Measurements from ENCODE around the gene FAM174C. TPM values are rescaled to one million over a fixed set of nuclear protein-coding genes. Genes with fewer than 3 reads are reported as not detected.
A peak's percentile ranks its signal among the peaks of the same experiment; 100 is the strongest.

Gene FAM174C
- total RNA-seq, 2 experiments from 2014 or later = 77.0 to 88.0 TPM

GRCh38 chr19:1248786-1249297, 26.5 kb upstream of the FAM174C start:
- H3K27me3 Mint-ChIP-seq = no peaks in the 10 kb centered on the region
- peak; percentile 13 for ATAC-seq
- CTCF ChIA-PET = interaction anchor here (1.0 kb wide), 2 partner anchors 13 to 18 kb away, joined by 4 to 7 read pairs; no protein-coding TSS in a partner anchor
- no peaks in the 10 kb centered on the region for H3K9me3 Mint-ChIP-seq
- H3K36me3 Mint-ChIP-seq (ENCODE audit: low read depth) = peaks cover 26% of the 10 kb centered on the region
- POLR2A ChIA-PET = interaction anchor here (0.6 to 1.4 kb wide), 5 partner anchors 13 to 24 kb away, joined by 3 to 4 read pairs (median 3); no protein-coding TSS in a partner anchor
- intact Hi-C loops (cut with micrococcal nuclease) = loop anchor here (10.0 kb wide), 1 partner anchor 144 kb away; the partner anchor contains the start of gene GPX4
- peak; percentile 81 for DNase-seq
- H3K4me3 Mint-ChIP-seq = peak overlapping the region; percentile 74
- peaks cover 11% of the 10 kb centered on the region for H3K4me1 Mint-ChIP-seq (ENCODE audit: low read depth)
- peak; percentile 96 for TF ChIP-seq CTCF (IDR thresholded peaks at IDR 0.05)
- H3K27ac Mint-ChIP-seq = peak overlapping the region; percentile 88

DNA sequence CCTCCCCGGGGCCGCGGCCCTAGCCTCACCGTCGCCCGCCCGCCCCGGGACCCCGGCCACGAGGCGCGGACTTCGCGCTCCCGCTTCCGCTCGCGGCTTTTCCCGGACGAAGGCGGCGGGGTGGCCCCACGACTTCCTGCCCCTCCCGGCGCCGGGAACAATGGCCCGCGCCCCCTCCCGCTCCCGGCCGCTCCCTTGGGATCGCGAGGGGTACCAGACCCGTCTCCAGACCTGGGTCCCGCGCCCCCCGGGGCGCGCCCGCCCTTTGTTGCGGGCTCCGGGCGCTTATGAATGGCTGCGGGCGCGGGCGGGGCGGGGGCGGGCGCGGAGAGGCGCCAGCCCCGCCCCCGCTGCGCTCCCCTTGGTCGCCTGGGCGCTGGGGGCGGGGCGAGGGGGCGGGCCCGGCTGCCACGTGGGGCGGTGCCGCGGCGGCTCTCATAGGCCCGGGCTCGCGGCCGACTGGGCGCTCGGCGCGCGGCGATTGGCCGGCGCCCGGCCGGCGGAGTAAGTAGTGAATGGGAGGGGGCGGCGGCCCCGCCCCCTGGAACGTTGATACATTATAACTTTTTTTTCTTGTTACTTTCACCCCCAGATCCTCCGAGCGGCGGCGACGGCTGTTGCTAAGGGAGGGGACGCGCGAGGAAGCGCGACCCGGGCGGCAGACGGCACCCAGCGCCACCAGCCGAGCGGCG, 25.9 kb upstream of the FAM174C start:
- peak; percentile 40 for ATAC-seq
- Mint-ChIP-seq H3K27me3 (no peaks in the 10 kb centered on the region), H3K36me3 (ENCODE audit: low read depth) (peaks cover 28% of the 10 kb centered on the region), H3K4me1 (ENCODE audit: low read depth) (peaks cover 10% of the 10 kb centered on the region), H3K4me3 (peak overlapping the region; percentile 73), H3K9me3 (no peaks in the 10 kb centered on the region), H3K27ac (peak overlapping the region; percentile 75)
- intact Hi-C loops (cut with micrococcal nuclease) = loop anchor here (10.0 kb wide), 1 partner anchor 145 kb away; the partner anchor contains the start of gene GPX4
- ChIA-PET POLR2A (interaction anchor here (0.5 to 1.4 kb wide), 7 partner anchors 12 to 233 kb away, joined by 3 to 5 read pairs (median 3); partner anchors contain the start of gene CIRBP), CTCF (interaction anchor here (1.0 kb wide), 2 partner anchors 13 to 17 kb away, joined by 4 to 7 read pairs; no protein-coding TSS in a partner anchor)
- TF ChIP-seq CTCF (IDR thresholded peaks at IDR 0.05) = no peak
- peak; percentile 95 for DNase-seq

DNA sequence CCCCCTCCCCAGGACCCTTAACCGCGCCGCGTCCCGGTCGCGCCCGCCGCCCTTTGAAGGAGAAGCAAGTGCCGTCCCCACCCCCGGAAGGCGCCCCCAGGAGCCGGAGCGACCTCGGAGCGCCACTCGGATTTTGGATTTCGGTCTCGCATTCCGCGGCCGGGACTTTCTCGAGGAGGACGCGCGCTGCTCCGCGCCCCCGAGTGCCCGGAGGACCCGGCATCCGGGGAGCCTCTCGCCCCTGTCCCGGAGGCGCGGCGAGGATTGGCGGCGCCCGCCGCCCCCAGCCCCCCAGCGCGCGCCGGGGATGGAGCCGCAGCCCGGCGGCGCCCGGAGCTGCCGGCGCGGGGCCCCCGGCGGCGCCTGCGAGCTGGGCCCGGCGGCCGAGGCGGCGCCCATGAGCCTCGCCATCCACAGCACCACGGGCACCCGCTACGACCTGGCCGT, 25.3 kb upstream of the FAM174C start:
- peak overlapping the region; percentile 75 for H3K27ac Mint-ChIP-seq

DNA sequence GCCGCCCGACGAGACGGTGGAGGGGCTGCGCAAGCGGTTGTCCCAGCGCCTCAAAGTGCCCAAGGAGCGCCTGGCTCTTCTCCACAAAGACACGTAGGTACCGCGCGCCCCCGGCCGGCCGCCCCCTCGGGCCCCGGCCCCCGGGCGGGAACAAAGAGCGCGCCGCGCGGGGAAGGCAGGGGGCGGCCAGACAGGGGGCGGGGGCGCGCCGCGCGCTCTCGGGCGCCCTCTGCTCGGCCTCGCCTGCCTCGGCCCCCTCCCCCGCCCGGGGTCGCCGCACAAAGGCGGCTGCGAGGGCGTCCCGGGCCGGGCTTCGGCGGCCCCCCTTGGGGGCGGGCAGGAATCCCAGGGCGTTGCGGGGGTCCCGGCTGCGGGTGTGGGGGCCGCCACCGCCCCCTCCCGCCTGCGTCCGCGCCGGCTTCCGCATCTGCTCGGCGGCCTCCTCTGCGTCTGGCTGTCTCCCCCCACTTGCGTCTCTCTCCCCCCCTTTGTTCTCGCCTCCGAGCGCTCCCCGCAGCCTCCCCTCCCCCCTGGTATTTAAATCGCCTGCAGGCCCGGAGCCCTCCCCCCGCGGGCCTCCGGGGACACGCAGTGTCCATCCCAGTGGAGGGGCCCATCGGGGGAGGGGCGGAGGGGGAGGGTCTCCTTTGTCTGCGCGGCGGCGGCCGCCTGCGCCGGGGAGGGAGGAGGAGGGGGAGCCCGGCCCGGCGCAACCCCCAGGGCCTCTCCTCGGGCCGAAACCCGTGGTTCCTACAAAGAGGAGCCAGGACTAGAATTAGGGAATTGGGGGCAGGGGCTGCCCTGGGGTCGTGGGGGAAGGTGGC, 24.7 kb upstream of the FAM174C start:
- no peaks in the 10 kb centered on the region for H3K27me3 Mint-ChIP-seq
- no peak for TF ChIP-seq CTCF (IDR thresholded peaks at IDR 0.05)
- intact Hi-C loops (cut with micrococcal nuclease) = no loop called here
- peaks cover 16% of the 10 kb centered on the region for H3K4me1 Mint-ChIP-seq (ENCODE audit: low read depth)
- H3K9me3 Mint-ChIP-seq = no peaks in the 10 kb centered on the region
- peak overlapping the region; percentile 96 for H3K4me3 Mint-ChIP-seq
- DNase-seq (peak; percentile 69), ATAC-seq (no peak)
- CTCF ChIA-PET = no interaction called here
- peaks cover 35% of the 10 kb centered on the region for H3K36me3 Mint-ChIP-seq (ENCODE audit: low read depth)
- POLR2A ChIA-PET = interaction anchor here (0.8 to 1.3 kb wide), 6 partner anchors 12 to 34 kb away, joined by 3 to 7 read pairs (median 4); partner anchors contain the start of gene CIRBP
- H3K27ac Mint-ChIP-seq = peak overlapping the region; percentile 92

More for the DNA sequence above, 25.3 kb upstream of the FAM174C start:
- Mint-ChIP-seq H3K27me3 (no peaks in the 10 kb centered on the region), H3K36me3 (ENCODE audit: low read depth) (peaks cover 32% of the 10 kb centered on the region), H3K9me3 (no peaks in the 10 kb centered on the region), H3K4me1 (ENCODE audit: low read depth) (peaks cover 13% of the 10 kb centered on the region), H3K4me3 (peak overlapping the region; percentile 73)
- DNase-seq (no peak), ATAC-seq (no peak)
- intact Hi-C loops (cut with micrococcal nuclease) = loop anchor here (10.0 kb wide), 1 partner anchor 145 kb away; the partner anchor contains the start of gene GPX4
- TF ChIP-seq CTCF (IDR thresholded peaks at IDR 0.05) = no peak
- ChIA-PET CTCF (no interaction called here), POLR2A (interaction anchor here (0.5 to 1.0 kb wide), 4 partner anchors 13 to 233 kb away, joined by 3 to 5 read pairs (median 4); partner anchors contain the start of gene CIRBP)

All from activated CD8-positive, alpha-beta T cell treated with anti-CD3 and anti-CD28 coated beads for 36 hours (primary cell).